Natural killer cell (primary cell): ENCODE results near the gene NUDT14. TPM values are rescaled to one million over a fixed set of nuclear protein-coding genes. Genes with fewer than 3 reads are reported as not detected.

Experiments
- ATAC-seq, 3 donors: fragments of 150-1000 bp in 2 of 3; fragments of 200-7000 bp in 1 of 3; cut with Tn5 transposase; 1 replicate in 1 of 3; 2 replicates in 2 of 3; pipeline ENCODE4 v1.10.0; 2021; ENCODE audit warnings: mild to moderate bottlenecking in 2 of 3, moderate library complexity in 2 of 3
- DNase-seq, 2 donors: peaks; one replicate each; pipeline versions ENCODE4 v3.0.0 to v3.0.0-alpha.2; 2013 to 2021; ENCODE audit warnings: mixed read lengths in 1 of 2
- H3K27ac ChIP-seq: one replicate; pipeline ENCODE4 v1.5.1; 2013; ENCODE audit warnings: mild to moderate bottlenecking, low read length
- H3K27me3 ChIP-seq: one replicate; pipeline ENCODE4 v1.6.1; 2013; ENCODE audit warnings: low read length; ENCODE audit not compliant: control insufficient read depth, insufficient read depth
- H3K36me3 ChIP-seq: one replicate; pipeline ENCODE4 v1.6.1; 2013; ENCODE audit warnings: low read length; ENCODE audit not compliant: control insufficient read depth, insufficient read depth
- H3K4me1 ChIP-seq: one replicate; pipeline ENCODE4 v1.6.1; 2013; ENCODE audit warnings: low read length; ENCODE audit not compliant: control insufficient read depth, insufficient read depth
- H3K4me3 ChIP-seq: one replicate; pipeline ENCODE4 v1.5.1; 2013; ENCODE audit warnings: low read length
- H3K9me3 ChIP-seq: one replicate; pipeline ENCODE4 v1.6.1; 2013; ENCODE audit warnings: low read length; ENCODE audit not compliant: control insufficient read depth, insufficient read depth
- H3K27ac Mint-ChIP-seq, 2 donors: one replicate each; pipeline ENCODE4 v1.8.0; 2022; ENCODE audit warnings: mild to moderate bottlenecking in 2 of 2, mixed read lengths in 2 of 2, moderate library complexity in 1 of 2
- H3K27me3 Mint-ChIP-seq, 2 donors: one replicate each; pipeline ENCODE4 v1.8.0; 2022; ENCODE audit warnings: low read depth in 2 of 2, mixed read lengths in 2 of 2
- H3K36me3 Mint-ChIP-seq: one replicate; pipeline ENCODE4 v1.8.0; 2022; ENCODE audit warnings: mixed read lengths
- H3K4me1 Mint-ChIP-seq, 2 donors: one replicate each; pipeline ENCODE4 v1.8.0; 2022; ENCODE audit warnings: mixed read lengths in 2 of 2
- H3K4me3 Mint-ChIP-seq: one replicate; pipeline ENCODE4 v1.8.0; 2022; ENCODE audit warnings: mild to moderate bottlenecking, moderate library complexity, mixed read lengths
- H3K9me3 Mint-ChIP-seq, 2 donors: one replicate each; pipeline ENCODE4 v1.8.0; 2022; ENCODE audit warnings: mixed read lengths in 2 of 2
- WGBS: methylation state at CpG from one replicate; pipeline ENCODE4 v1.1.7; 2013; ENCODE audit warnings: missing lambda C conversion rate; ENCODE audit not compliant: insufficient coverage; 5-methylcytosine and 5-hydroxymethylcytosine counted together
- intact Hi-C: fragments of 100-400 bp; cut with micrococcal nuclease; formaldehyde crosslinking; loops from one replicate; pipeline ENCODE4 v1.14.2; 2022
- total RNA-seq, 4 donors: library from RNA; stranded (reverse); fragments of 120-200 nt in 1 of 4; gene quantifications; one replicate each; pipeline versions ENCODE4 v1.2.3 to v1.2.4, GENCODE V29; 2013 to 2022
- TF ChIP-seq, protein P1 (sequence below): fragments of 200-600 bp; IDR thresholded peaks from one replicate; pipeline ENCODE4 v1.8.0; 2022; ENCODE audit warnings: antibody characterized with exemption

NUDT14 gene
- total RNA-seq, 3 donors from 2014 or later (not counting 1 experiment from before 2014, with no cell fraction given), result 16.0 to 32.9 (median 22.8) TPM

DNA sequence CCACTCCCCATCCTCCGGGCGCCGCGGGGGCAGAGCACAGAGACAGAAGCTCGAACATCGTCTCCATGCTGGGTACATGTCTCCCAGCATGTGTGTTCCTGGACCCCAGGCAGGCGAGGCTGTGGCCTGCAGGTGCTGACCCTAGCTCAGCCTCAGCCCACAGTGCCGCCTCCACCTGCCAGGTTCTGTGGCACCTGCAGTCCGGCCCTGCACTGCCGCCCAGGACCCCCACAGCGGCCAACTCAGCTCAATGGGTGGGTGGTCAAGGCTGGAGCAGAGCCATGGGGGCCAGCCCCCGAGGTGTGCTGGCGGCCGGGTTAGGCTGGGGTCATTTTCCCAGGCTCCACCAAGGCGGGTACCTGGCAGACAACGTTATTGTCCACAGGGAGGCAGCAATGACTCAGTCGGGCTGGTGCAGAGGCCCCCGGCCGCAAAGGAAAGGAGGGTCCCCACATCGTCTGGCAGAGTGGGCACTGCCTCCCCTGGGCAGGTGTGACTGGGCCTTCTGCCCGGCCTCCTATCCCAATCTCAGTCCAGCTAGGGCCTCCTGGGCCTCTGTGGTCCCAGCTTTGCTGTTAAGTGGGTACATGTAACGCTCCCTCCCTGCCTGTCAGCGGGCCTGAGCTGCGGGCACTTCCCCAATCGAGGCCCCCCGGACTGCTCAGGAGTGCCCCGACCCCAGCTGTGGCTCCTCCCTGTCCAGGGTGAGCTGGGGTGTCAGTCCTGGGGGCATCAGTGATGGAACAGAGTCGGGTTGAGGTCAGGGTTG is 20.2 kb upstream of the NUDT14 start:
- H3K4me1 ChIP-seq, result peaks cover 46% of the 10 kb centered on the region
- peak in 1 of 2 donors; percentile 14 for DNase-seq
- H3K27ac ChIP-seq, result no peak overlapping the region
- H3K36me3 ChIP-seq, result no peaks in the 10 kb centered on the region
- Mint-ChIP-seq H3K36me3 (no peaks in the 10 kb centered on the region), H3K27ac (no peak overlapping the region), H3K9me3 (no peaks in the 10 kb centered on the region), H3K4me3 (no peak overlapping the region), H3K27me3 (peaks cover 0 to 32% of the 10 kb centered on the region in 2 donors), H3K4me1 (peaks cover 0 to 27% of the 10 kb centered on the region in 2 donors)
- intact Hi-C loops, result loop anchor here (10.0 kb wide), 1 partner anchor 93 kb away; no protein-coding TSS in a partner anchor
- TF ChIP-seq, protein P1, sequence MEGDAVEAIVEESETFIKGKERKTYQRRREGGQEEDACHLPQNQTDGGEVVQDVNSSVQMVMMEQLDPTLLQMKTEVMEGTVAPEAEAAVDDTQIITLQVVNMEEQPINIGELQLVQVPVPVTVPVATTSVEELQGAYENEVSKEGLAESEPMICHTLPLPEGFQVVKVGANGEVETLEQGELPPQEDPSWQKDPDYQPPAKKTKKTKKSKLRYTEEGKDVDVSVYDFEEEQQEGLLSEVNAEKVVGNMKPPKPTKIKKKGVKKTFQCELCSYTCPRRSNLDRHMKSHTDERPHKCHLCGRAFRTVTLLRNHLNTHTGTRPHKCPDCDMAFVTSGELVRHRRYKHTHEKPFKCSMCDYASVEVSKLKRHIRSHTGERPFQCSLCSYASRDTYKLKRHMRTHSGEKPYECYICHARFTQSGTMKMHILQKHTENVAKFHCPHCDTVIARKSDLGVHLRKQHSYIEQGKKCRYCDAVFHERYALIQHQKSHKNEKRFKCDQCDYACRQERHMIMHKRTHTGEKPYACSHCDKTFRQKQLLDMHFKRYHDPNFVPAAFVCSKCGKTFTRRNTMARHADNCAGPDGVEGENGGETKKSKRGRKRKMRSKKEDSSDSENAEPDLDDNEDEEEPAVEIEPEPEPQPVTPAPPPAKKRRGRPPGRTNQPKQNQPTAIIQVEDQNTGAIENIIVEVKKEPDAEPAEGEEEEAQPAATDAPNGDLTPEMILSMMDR, result no peak
- no peak overlapping the region for H3K4me3 ChIP-seq
- ATAC-seq, result peak in 2 of 3 donors; percentile 2
- 40% methylated on average over 28 of the region's 28 CpGs for WGBS
- H3K9me3 ChIP-seq, result no peaks in the 10 kb centered on the region
- H3K27me3 ChIP-seq, result peaks cover 17% of the 10 kb centered on the region

DNA sequence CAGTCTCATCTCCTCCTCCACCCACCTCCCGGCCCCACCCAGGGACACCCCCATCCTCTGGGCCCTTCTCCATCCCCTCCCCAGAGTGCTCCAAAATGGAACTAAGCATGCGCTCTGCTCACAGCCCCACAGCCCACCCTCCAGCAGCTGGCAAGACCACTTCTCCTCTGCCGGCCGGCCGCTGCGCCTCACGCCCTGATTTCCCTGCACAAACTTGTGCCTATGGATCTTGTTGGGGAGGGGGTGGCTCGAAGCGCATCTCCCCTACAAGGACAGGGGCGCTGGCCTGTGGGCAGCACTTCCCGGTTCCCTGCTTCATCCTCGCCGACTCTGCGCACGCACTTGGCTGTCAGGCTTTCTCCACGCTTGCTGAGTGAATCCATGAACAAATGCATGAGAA is 19.5 kb upstream of the NUDT14 start:
- Mint-ChIP-seq H3K4me3 (no peak overlapping the region), H3K27ac (no peak overlapping the region)

DNA sequence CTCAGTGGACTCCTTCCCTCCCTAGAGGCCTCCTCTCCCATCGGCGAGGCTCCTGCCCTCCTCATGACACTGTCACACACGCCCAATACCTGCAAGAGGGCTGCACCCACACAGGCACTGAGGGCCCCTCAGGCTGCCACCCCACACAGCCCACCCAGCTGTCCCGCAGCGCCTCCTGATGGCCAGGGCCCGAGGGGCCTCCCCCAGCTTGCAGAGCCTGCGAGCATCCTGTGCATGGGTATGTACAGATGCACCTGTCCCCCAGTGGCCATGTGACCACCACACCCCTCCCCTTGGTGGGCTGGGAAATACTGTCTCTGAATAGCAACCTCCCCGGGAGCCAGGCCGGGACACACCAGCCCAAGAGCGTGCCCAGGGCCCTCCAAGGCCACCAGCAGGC is 19.0 kb upstream of the NUDT14 start:
- H3K36me3 Mint-ChIP-seq, result no peaks in the 10 kb centered on the region
- H3K4me1 ChIP-seq, result peaks cover 59% of the 10 kb centered on the region
- no peak overlapping the region for H3K27ac Mint-ChIP-seq
- WGBS, result 87% methylated on average over 10 of the region's 10 CpGs
- intact Hi-C loops, result loop anchor here (10.0 kb wide), 1 partner anchor 95 kb away; no protein-coding TSS in a partner anchor
- H3K27me3 Mint-ChIP-seq, result peaks cover 4 to 42% of the 10 kb centered on the region in 2 donors
- no peaks in the 10 kb centered on the region for H3K36me3 ChIP-seq
- H3K4me3 ChIP-seq, result no peak overlapping the region
- TF ChIP-seq, protein P1, result no peak
- no peak overlapping the region for H3K4me3 Mint-ChIP-seq
- H3K27ac ChIP-seq, result no peak overlapping the region
- DNase-seq, result peak in 1 of 2 donors; percentile 27
- H3K9me3 Mint-ChIP-seq, result no peaks in the 10 kb centered on the region
- H3K9me3 ChIP-seq, result no peaks in the 10 kb centered on the region
- ATAC-seq, result no peak
- peaks cover 28% of the 10 kb centered on the region for H3K27me3 ChIP-seq
- H3K4me1 Mint-ChIP-seq, result peaks cover 6 to 33% of the 10 kb centered on the region in 2 donors

More for the DNA sequence above, 19.5 kb upstream of the NUDT14 start:
- Histone ChIP-seq H3K9me3 (no peaks in the 10 kb centered on the region), H3K4me1 (peaks cover 53% of the 10 kb centered on the region), H3K4me3 (no peak overlapping the region), H3K27ac (no peak overlapping the region), H3K36me3 (no peaks in the 10 kb centered on the region), H3K27me3 (peaks cover 23% of the 10 kb centered on the region)
- peaks cover 4 to 30% of the 10 kb centered on the region in 2 donors for H3K4me1 Mint-ChIP-seq
- ATAC-seq, result no peak
- intact Hi-C loops, result loop anchor here (10.0 kb wide), 1 partner anchor 94 kb away; no protein-coding TSS in a partner anchor
- no peaks in the 10 kb centered on the region for H3K9me3 Mint-ChIP-seq
- H3K27me3 Mint-ChIP-seq, result peaks cover 3 to 37% of the 10 kb centered on the region in 2 donors
- no peaks in the 10 kb centered on the region for H3K36me3 Mint-ChIP-seq
- WGBS, result 87% methylated on average over 16 of the region's 16 CpGs
- no peak for DNase-seq
- TF ChIP-seq, protein P1, result no peak
